Measurements from ENCODE around the gene RELN. TPM values are rescaled to one million over a fixed set of nuclear protein-coding genes. Genes with fewer than 3 reads are reported as not detected.

The RELN gene
- total RNA-seq, 1 experiment from 2014 or later, result 0.10 TPM

GRCh38 chr7:104035351-104035750 lies 45.9 kb upstream of the RELN start:
- Histone ChIP-seq H3K4me3 (ENCODE audit: low read depth in 2 of 2, low read length in 2 of 2) (no peak overlapping the region), H3K36me3 (ENCODE audit: control insufficient read depth, insufficient read depth, low read length) (no peaks in the 10 kb centered on the region), H3K4me1 (ENCODE audit: control insufficient read depth, insufficient read depth, low read length) (no peaks in the 10 kb centered on the region), H3K27ac (ENCODE audit: low read length) (no peak overlapping the region), H3K27me3 (ENCODE audit: control insufficient read depth, insufficient read depth, low read length) (no peaks in the 10 kb centered on the region; the same call in 1 of the 2 replicates), H3K9me3 (ENCODE audit: control insufficient read depth, insufficient read depth, low read depth, low read length) (no peaks in the 10 kb centered on the region)
- in situ Hi-C loops (cut with HindIII; ENCODE audit: low pct_unique_long_range_greater_than_20kb, low sequenced_read_pairs), result no loop called here
- DNase-seq (ENCODE audit: low read depth, low spot score) (no peak), ATAC-seq (no peak)
- intact Hi-C loops (cut with micrococcal nuclease; ENCODE audit: unreplicated experiment), result no loop called here
- no TSS peak for BruUV-seq (replicated peaks)
- POLR2A ChIA-PET, result no interaction called here
- CTCF ChIA-PET, result no interaction called here
- TF ChIP-seq TCF7L2 (IDR thresholded peaks at IDR 0.05; ENCODE audit: low read depth, low read length) (no peak), POLR2AphosphoS5 (IDR thresholded peaks at IDR 0.05; ENCODE audit: low read depth, low read length) (no peak), SIN3A (IDR thresholded peaks at IDR 0.05; ENCODE audit: borderline replicate concordance, insufficient read depth, low read depth, low read length) (no peak), CTCF (IDR thresholded peaks at IDR 0.05) (no peak)
- TF ChIP-seq, protein P1, sequence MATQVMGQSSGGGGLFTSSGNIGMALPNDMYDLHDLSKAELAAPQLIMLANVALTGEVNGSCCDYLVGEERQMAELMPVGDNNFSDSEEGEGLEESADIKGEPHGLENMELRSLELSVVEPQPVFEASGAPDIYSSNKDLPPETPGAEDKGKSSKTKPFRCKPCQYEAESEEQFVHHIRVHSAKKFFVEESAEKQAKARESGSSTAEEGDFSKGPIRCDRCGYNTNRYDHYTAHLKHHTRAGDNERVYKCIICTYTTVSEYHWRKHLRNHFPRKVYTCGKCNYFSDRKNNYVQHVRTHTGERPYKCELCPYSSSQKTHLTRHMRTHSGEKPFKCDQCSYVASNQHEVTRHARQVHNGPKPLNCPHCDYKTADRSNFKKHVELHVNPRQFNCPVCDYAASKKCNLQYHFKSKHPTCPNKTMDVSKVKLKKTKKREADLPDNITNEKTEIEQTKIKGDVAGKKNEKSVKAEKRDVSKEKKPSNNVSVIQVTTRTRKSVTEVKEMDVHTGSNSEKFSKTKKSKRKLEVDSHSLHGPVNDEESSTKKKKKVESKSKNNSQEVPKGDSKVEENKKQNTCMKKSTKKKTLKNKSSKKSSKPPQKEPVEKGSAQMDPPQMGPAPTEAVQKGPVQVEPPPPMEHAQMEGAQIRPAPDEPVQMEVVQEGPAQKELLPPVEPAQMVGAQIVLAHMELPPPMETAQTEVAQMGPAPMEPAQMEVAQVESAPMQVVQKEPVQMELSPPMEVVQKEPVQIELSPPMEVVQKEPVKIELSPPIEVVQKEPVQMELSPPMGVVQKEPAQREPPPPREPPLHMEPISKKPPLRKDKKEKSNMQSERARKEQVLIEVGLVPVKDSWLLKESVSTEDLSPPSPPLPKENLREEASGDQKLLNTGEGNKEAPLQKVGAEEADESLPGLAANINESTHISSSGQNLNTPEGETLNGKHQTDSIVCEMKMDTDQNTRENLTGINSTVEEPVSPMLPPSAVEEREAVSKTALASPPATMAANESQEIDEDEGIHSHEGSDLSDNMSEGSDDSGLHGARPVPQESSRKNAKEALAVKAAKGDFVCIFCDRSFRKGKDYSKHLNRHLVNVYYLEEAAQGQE (IDR thresholded peaks at IDR 0.05; ENCODE audit: insufficient read depth in 1 of 2, low read depth in 2 of 2, low read length in 1 of 2), result no peak

GRCh38 chr7:104034679-104035078 lies 45.2 kb upstream of the RELN start:
- no peak overlapping the region for H3K4me3 ChIP-seq (ENCODE audit: low read depth in 2 of 2, low read length in 2 of 2)
- ChIA-PET CTCF (no interaction called here), POLR2A (no interaction called here)
- H3K27me3 ChIP-seq (ENCODE audit: control insufficient read depth, insufficient read depth, low read length), result no peaks in the 10 kb centered on the region; the same call in 1 of the 2 replicates
- H3K36me3 ChIP-seq (ENCODE audit: control insufficient read depth, insufficient read depth, low read length), result no peaks in the 10 kb centered on the region
- in situ Hi-C loops (cut with HindIII; ENCODE audit: low pct_unique_long_range_greater_than_20kb, low sequenced_read_pairs) (no loop called here), intact Hi-C loops (cut with micrococcal nuclease; ENCODE audit: unreplicated experiment) (no loop called here)
- no peaks in the 10 kb centered on the region for H3K4me1 ChIP-seq (ENCODE audit: control insufficient read depth, insufficient read depth, low read length)
- DNase-seq (ENCODE audit: low read depth, low spot score), result no peak
- BruUV-seq (replicated peaks), result no TSS peak
- no peak for ATAC-seq
- TF ChIP-seq SIN3A (IDR thresholded peaks at IDR 0.05; ENCODE audit: borderline replicate concordance, insufficient read depth, low read depth, low read length) (no peak), CTCF (IDR thresholded peaks at IDR 0.05) (no peak), TCF7L2 (IDR thresholded peaks at IDR 0.05; ENCODE audit: low read depth, low read length) (no peak), POLR2AphosphoS5 (IDR thresholded peaks at IDR 0.05; ENCODE audit: low read depth, low read length) (no peak)
- TF ChIP-seq, protein P1 (IDR thresholded peaks at IDR 0.05; ENCODE audit: insufficient read depth in 1 of 2, low read depth in 2 of 2, low read length in 1 of 2), result no peak
- H3K27ac ChIP-seq (ENCODE audit: low read length), result no peak overlapping the region
- H3K9me3 ChIP-seq (ENCODE audit: control insufficient read depth, insufficient read depth, low read depth, low read length), result no peaks in the 10 kb centered on the region

Data from Panc1 (cell line).